SK-N-SH (cell line): ENCODE data around the gene ZNF804A.

Experiments
- CTCF ChIP-seq: fragments of 200-600 bp; sonication (generic); IDR thresholded peaks from 2 replicates; pipeline ENCODE4 v1.6.1; 2017; ENCODE audit warnings: antibody characterized with exemption, mild to moderate bottlenecking, moderate library complexity
- FOXJ3 ChIP-seq: sonication (generic); formaldehyde crosslinking; IDR thresholded peaks from 2 replicates; pipeline ENCODE4 v1.5.1; 2020; ENCODE audit warnings: mild to moderate bottlenecking, missing genetic modification reagents
- FOXM1 ChIP-seq: IDR thresholded peaks from 2 replicates; pipeline ENCODE4 v1.4.0; 2012; ENCODE audit warnings: low read depth, mild to moderate bottlenecking
- MXI1 ChIP-seq: IDR thresholded peaks from 2 replicates; pipeline ENCODE4 v1.6.1; 2012; ENCODE audit warnings: mild to moderate bottlenecking, low read depth, low read length, improper control_type of control experiment
- POLR2AphosphoS5 ChIP-seq: IDR thresholded peaks from 2 replicates; pipeline ENCODE4 v1.6.1; 2012; ENCODE audit warnings: low read depth, low read length
- RAD21 ChIP-seq: IDR thresholded peaks from 2 replicates; pipeline ENCODE4 v1.6.1; 2012; ENCODE audit warnings: mild to moderate bottlenecking, low read length
- SIN3A ChIP-seq: IDR thresholded peaks from 2 replicates; pipeline ENCODE4 v1.6.1; 2012; ENCODE audit warnings: low read depth, mild to moderate bottlenecking, low read length, moderate library complexity, borderline replicate concordance
- TEAD4 ChIP-seq: IDR thresholded peaks from 2 replicates; pipeline ENCODE4 v1.4.0; 2012; ENCODE audit warnings: mild to moderate bottlenecking, borderline replicate concordance; ENCODE audit not compliant: insufficient read depth
- USF2 ChIP-seq: fragments of 150-350 bp; IDR thresholded peaks from 2 replicates; pipeline ENCODE4 v1.6.1; 2017; ENCODE audit warnings: antibody characterized with exemption, low read length, low read depth, borderline replicate concordance

GRCh38 chr2:184756161-184756560 is 157.8 kb downstream of the ZNF804A start:
- TF ChIP-seq CTCF (no peak), POLR2AphosphoS5 (no peak), SIN3A (no peak), RAD21 (no peak), MXI1 (no peak), FOXM1 (no peak), TEAD4 (no peak), USF2 (no peak), FOXJ3 (CRISPR knock-in tag) (no peak)
